ENCODE results near the gene MAB21L2. TPM values are rescaled to one million over a fixed set of nuclear protein-coding genes. Genes with fewer than 3 reads are reported as not detected.

MAB21L2 gene
- total RNA-seq, 1 experiment from 2014 or later: not detected

GRCh38 chr4:150591406-150591805, 9.5 kb downstream of the MAB21L2 start:
- 0 out of 2 replicates have a peak, but pooled peaks cover 5% of the 10 kb centered on the region for H3K4me1 ChIP-seq
- TF ChIP-seq, protein P1, sequence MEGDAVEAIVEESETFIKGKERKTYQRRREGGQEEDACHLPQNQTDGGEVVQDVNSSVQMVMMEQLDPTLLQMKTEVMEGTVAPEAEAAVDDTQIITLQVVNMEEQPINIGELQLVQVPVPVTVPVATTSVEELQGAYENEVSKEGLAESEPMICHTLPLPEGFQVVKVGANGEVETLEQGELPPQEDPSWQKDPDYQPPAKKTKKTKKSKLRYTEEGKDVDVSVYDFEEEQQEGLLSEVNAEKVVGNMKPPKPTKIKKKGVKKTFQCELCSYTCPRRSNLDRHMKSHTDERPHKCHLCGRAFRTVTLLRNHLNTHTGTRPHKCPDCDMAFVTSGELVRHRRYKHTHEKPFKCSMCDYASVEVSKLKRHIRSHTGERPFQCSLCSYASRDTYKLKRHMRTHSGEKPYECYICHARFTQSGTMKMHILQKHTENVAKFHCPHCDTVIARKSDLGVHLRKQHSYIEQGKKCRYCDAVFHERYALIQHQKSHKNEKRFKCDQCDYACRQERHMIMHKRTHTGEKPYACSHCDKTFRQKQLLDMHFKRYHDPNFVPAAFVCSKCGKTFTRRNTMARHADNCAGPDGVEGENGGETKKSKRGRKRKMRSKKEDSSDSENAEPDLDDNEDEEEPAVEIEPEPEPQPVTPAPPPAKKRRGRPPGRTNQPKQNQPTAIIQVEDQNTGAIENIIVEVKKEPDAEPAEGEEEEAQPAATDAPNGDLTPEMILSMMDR (IDR thresholded peaks at IDR 0.05; ENCODE audit: insufficient read depth in 1 of 2, low read depth in 1 of 2, low read length in 1 of 2, severe bottlenecking in 1 of 2, unreplicated experiment in 1 of 2): no peak
- no peaks in the 10 kb centered on the region for H3K9me3 ChIP-seq
- POLR2A ChIA-PET: no interaction called here
- no peaks in the 10 kb centered on the region for H3K9me3 Mint-ChIP-seq (ENCODE audit: unreplicated experiment)
- H3K4me3 ChIP-seq (ENCODE audit: low read depth, low read length): no peak overlapping the region
- H3K4me1 Mint-ChIP-seq (ENCODE audit: low read depth, unreplicated experiment): peaks cover 6% of the 10 kb centered on the region
- no peaks in the 10 kb centered on the region for H3K36me3 ChIP-seq (ENCODE audit: control insufficient read depth, insufficient read depth, low read length)
- BruUV-seq (replicated peaks): no TSS peak
- no peaks in the 10 kb centered on the region for H3K36me3 Mint-ChIP-seq (ENCODE audit: insufficient read depth, unreplicated experiment)
- H3K27ac Mint-ChIP-seq (ENCODE audit: unreplicated experiment): no peak overlapping the region
- DNase-seq: peak; percentile 55 to 58
- no peak overlapping the region for H3K4me3 Mint-ChIP-seq (ENCODE audit: unreplicated experiment)
- CTCF ChIA-PET: no interaction called here
- intact Hi-C loops (cut with micrococcal nuclease; ENCODE audit: unreplicated experiment): loop anchor here (5.0 kb wide), 1 partner anchor 294 kb away; no protein-coding TSS in a partner anchor
- H3K27me3 ChIP-seq (replicated peaks; ENCODE audit: control insufficient read depth, insufficient read depth, low read length): no peaks in the 10 kb centered on the region
- no peaks in the 10 kb centered on the region for H3K27me3 Mint-ChIP-seq (ENCODE audit: insufficient read depth, unreplicated experiment)

DNA sequence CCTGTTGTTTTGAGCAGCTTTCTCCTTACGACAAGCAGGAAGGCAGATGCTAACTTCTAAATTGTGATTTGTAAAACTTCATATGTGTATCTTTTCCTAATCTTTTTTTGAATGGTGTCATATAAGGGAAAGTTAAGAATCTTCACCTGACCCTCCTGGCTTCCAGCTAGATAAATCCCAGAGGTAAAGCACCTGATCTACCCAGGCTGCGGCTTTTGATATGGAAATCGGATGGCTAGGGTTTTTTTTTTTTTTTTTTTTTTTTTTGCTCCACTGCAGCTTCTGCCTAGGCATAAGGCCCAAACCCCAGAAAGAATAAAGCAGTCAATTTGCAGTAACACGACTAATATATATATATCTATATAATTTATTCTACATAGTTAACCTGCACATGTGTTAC, 10.0 kb downstream of the MAB21L2 start:
- CTCF ChIA-PET: no interaction called here

DNA sequence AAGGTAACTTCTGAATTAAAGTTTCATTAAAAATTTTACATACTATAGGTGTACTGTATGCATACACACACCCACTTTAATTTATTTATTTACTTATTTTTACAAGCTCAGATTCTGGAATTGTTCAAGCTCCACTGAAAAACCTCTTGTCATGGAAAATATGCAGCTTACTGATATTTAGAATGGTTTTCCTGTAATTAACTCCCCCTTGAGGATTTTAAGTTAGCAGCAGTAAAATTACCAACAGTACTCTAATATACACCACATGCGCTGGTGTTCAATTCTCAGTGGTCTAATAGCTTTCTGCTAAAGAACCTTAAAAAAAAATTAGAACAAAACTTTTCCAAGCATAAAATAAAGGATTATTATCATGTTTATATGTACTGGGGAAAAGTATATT, 12.0 kb downstream of the MAB21L2 start:
- 0 out of 2 replicates have a peak, but pooled peaks cover 5% of the 10 kb centered on the region for H3K4me1 ChIP-seq
- ChIA-PET POLR2A (no interaction called here), CTCF (no interaction called here)
- no peak overlapping the region for H3K4me3 ChIP-seq (ENCODE audit: low read depth, low read length)
- DNase-seq: no peak
- no peak overlapping the region for H3K27ac Mint-ChIP-seq (ENCODE audit: unreplicated experiment)
- H3K4me3 Mint-ChIP-seq (ENCODE audit: unreplicated experiment): no peak overlapping the region
- H3K36me3 ChIP-seq (ENCODE audit: control insufficient read depth, insufficient read depth, low read length): no peaks in the 10 kb centered on the region
- intact Hi-C loops (cut with micrococcal nuclease; ENCODE audit: unreplicated experiment): loop anchor here (5.0 kb wide), 1 partner anchor 297 kb away; no protein-coding TSS in a partner anchor
- H3K27me3 ChIP-seq (replicated peaks; ENCODE audit: control insufficient read depth, insufficient read depth, low read length): no peaks in the 10 kb centered on the region
- BruUV-seq (replicated peaks): no TSS peak
- no peaks in the 10 kb centered on the region for H3K9me3 ChIP-seq
- TF ChIP-seq, protein P1 (IDR thresholded peaks at IDR 0.05; ENCODE audit: insufficient read depth in 1 of 2, low read depth in 1 of 2, low read length in 1 of 2, severe bottlenecking in 1 of 2, unreplicated experiment in 1 of 2): no peak
- no peaks in the 10 kb centered on the region for H3K27me3 Mint-ChIP-seq (ENCODE audit: insufficient read depth, unreplicated experiment)
- peaks cover 7% of the 10 kb centered on the region for H3K36me3 Mint-ChIP-seq (ENCODE audit: insufficient read depth, unreplicated experiment)
- H3K9me3 Mint-ChIP-seq (ENCODE audit: unreplicated experiment): no peaks in the 10 kb centered on the region
- H3K4me1 Mint-ChIP-seq (ENCODE audit: low read depth, unreplicated experiment): peaks cover 6% of the 10 kb centered on the region

More for the DNA sequence above, 10.0 kb downstream of the MAB21L2 start:
- Mint-ChIP-seq H3K9me3 (ENCODE audit: unreplicated experiment) (no peaks in the 10 kb centered on the region), H3K27ac (ENCODE audit: unreplicated experiment) (no peak overlapping the region), H3K4me1 (ENCODE audit: low read depth, unreplicated experiment) (peaks cover 6% of the 10 kb centered on the region), H3K27me3 (ENCODE audit: insufficient read depth, unreplicated experiment) (no peaks in the 10 kb centered on the region), H3K36me3 (ENCODE audit: insufficient read depth, unreplicated experiment) (no peaks in the 10 kb centered on the region), H3K4me3 (ENCODE audit: unreplicated experiment) (no peak overlapping the region)
- no TSS peak for BruUV-seq (replicated peaks)
- H3K36me3 ChIP-seq (ENCODE audit: control insufficient read depth, insufficient read depth, low read length): no peaks in the 10 kb centered on the region
- DNase-seq: no peak
- POLR2A ChIA-PET: no interaction called here
- 0 out of 2 replicates have a peak, but pooled peaks cover 5% of the 10 kb centered on the region for H3K4me1 ChIP-seq
- TF ChIP-seq, protein P1 (IDR thresholded peaks at IDR 0.05; ENCODE audit: insufficient read depth in 1 of 2, low read depth in 1 of 2, low read length in 1 of 2, severe bottlenecking in 1 of 2, unreplicated experiment in 1 of 2): no peak
- H3K9me3 ChIP-seq: no peaks in the 10 kb centered on the region
- H3K27me3 ChIP-seq (replicated peaks; ENCODE audit: control insufficient read depth, insufficient read depth, low read length): no peaks in the 10 kb centered on the region
- H3K4me3 ChIP-seq (ENCODE audit: low read depth, low read length): no peak overlapping the region
- intact Hi-C loops (cut with micrococcal nuclease; ENCODE audit: unreplicated experiment): loop anchor here (5.0 kb wide), 1 partner anchor 295 kb away; no protein-coding TSS in a partner anchor
